Measurements from ENCODE around the gene BCLAF1. TPM values are rescaled to one million over a fixed set of nuclear protein-coding genes. Genes with fewer than 3 reads are reported as not detected.

The BCLAF1 gene
- total and polyA plus RNA-seq, 2 of the 8 experiments (the other 6 are each of a cell fraction or from before 2014, with no cell fraction given): 30.5 to 230 TPM

DNA sequence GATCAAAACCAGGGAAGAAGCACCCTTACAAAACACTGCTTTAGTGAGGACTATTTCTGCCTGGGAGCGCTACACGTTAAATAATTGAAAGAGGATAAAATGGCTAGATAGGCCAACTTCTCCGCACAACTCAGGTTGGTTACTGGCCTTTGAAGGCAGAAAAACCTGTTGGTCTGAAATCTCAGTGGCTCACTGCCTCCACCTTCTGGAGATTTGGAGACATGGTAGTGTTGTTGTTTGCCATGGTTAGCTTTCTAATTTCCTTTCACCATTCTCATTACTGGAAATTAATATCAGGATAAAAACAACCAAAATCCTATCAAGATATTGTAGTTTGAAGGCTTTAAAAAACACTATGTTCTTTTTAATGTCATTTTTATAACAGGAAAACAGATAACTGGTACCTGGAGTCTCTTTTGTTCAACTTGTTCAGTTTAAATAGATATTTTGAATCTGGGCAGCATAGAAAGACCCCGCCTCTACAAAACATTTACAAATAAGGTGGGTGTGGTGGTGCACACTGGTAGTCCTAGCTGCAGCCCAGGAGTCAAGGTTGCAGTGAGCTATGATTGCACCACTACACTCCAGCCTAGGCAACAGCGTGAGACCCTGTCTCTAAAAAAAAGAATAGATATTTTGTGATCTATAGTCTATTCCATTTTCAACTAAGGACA is 27.5 kb upstream of the BCLAF1 start (continued):
- no peak for TF ChIP-seq RXRA (IDR thresholded peaks at IDR 0.05; ENCODE audit: insufficient read depth, low read depth, low read length)
- TF ChIP-seq, protein P1, sequence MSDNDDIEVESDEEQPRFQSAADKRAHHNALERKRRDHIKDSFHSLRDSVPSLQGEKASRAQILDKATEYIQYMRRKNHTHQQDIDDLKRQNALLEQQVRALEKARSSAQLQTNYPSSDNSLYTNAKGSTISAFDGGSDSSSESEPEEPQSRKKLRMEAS (IDR thresholded peaks at IDR 0.05): no peak

Measured in H1 (cell line).